K562 (cell line): ENCODE measurements around the gene ERICH6B. TPM values are rescaled to one million over a fixed set of nuclear protein-coding genes. Genes with fewer than 3 reads are reported as not detected.
A peak's percentile ranks its signal among the peaks of the same experiment; 100 is the strongest.

Source experiments
- BRD4 ChIP-seq: fragments of 200-600 bp; sonication (generic); IDR thresholded peaks from 2 replicates; pipeline ENCODE4 v1.6.1; 2017; ENCODE audit warnings: inconsistent platforms
- FOXJ3 ChIP-seq: sonication (generic); formaldehyde crosslinking; IDR thresholded peaks from 2 replicates; pipeline ENCODE4 v1.4.0; 2020; ENCODE audit warnings: mild to moderate bottlenecking, missing genetic modification reagents
- MEIS2 ChIP-seq: fragments of 450-650 bp; IDR thresholded peaks from 2 replicates; pipeline ENCODE4 v1.6.1; 2014; ENCODE audit warnings: mild to moderate bottlenecking; ENCODE audit not compliant: partially characterized antibody
- NFE2 ChIP-seq: IDR thresholded peaks from 2 replicates; pipeline ENCODE4 v1.6.1; 2014; ENCODE audit warnings: antibody characterized with exemption, low read depth
- SNIP1 ChIP-seq: fragments of 450-650 bp; IDR thresholded peaks from 2 replicates; pipeline ENCODE4 v1.7.1; 2017; ENCODE audit warnings: low read depth, mild to moderate bottlenecking
- polyA plus RNA-seq, 8 experiments: library from polyadenylated mRNA; depleted of rRNA in 4 of 8; stranded (reverse) in 5 of 8; unstranded in 3 of 8; fragments of >200 nt; fragmentation: Nextera tagmentation in 2 of 8; fragmentation: Illumina TruSeq in 1 of 8; extraction: Ambion mirVana in 2 of 8; extraction: Trizol in 1 of 8; gene quantifications; 2 replicates each; pipeline versions ENCODE4 v1.2.1 to v1.2.3, GENCODE V29; 2011 to 2014; ENCODE audit warnings: inconsistent platforms in 1 of 8, missing spikeins in 1 of 8
- total RNA-seq, 7 experiments: library from RNA; depleted of rRNA in 6 of 7; stranded (reverse); fragments of >200 nt in 6 of 7; fragmentation: Illumina TruSeq in 2 of 7; extraction: Trizol in 2 of 7; gene quantifications; 2 replicates each; pipeline versions ENCODE4 v1.2.1 to v1.2.3, GENCODE V29; 2011 to 2021; ENCODE audit warnings: low replicate concordance in 1 of 7
- TF ChIP-seq, protein P1 (sequence below): fragments of 450-650 bp; IDR thresholded peaks from 2 replicates; pipeline ENCODE4 v1.7.0; 2016; ENCODE audit warnings: borderline replicate concordance
- TF ChIP-seq, protein P2 (sequence below), 2 experiments: IDR thresholded peaks in 1 of 2; conservative IDR thresholded peaks in 1 of 2; 2 replicates each; pipeline ENCODE4 v1.6.1; 2016; ENCODE audit warnings: low read depth in 2 of 2, mild to moderate bottlenecking in 1 of 2, missing compliant biosample characterization in 1 of 2, missing genetic modification characterization in 1 of 2, moderate library complexity in 1 of 2

The ERICH6B gene
- total and polyA plus RNA-seq, 9 of the 15 experiments (the other 6 are each of a cell fraction or from before 2014, with no cell fraction given), result not detected

DNA sequence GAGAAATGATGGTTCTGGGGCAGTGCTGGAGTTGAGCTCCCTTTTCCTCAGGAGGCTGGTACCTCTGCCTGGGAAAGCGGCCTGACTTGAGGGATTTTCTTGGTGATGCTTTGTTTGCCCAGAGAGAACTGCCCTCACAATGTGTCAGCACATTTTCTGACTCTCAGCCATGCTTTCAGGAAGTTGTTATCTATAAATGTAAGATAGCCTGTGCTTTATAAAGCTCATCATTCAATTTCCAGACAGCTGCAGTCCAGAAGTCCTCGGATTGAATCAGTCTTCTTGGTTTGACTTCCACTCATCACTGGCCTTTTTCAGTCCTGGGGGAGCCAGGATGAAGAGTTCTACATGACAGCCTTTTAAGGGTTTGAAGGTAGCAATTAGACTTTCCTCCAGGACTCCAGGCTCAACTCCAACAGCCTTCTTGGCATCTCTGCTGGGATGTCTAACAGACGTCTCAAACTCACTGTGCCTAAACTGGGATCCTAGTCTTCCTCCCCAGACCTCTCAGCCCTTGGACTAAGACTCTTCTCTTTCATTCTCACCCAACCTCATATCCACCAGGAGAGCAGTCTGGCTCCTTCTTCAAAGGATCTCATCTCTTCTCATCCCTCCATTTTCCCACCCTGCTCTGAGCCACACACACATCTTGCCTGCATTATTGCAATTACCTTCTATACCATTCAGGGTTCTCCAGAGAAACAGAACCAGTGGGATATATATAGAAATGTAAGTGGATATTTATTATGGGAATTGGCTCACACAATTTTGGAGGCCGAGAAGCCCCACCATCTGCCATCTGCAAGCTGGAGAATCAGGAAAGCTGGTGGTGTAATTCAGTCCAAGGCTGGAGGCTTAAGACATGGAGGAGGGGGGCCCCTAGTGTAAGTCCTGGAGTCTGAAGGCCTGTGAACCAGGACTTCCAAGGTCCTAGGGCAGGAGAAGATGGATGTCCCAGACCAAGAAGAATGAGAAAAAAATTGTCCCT lies 13.1 kb downstream of the ERICH6B start (continued):
- TF ChIP-seq SNIP1 (no peak), NFE2 (peak; percentile 67), BRD4 (no peak), MEIS2 (peak; percentile 63), FOXJ3 (CRISPR knock-in tag) (no peak)
- TF ChIP-seq, protein P1, sequence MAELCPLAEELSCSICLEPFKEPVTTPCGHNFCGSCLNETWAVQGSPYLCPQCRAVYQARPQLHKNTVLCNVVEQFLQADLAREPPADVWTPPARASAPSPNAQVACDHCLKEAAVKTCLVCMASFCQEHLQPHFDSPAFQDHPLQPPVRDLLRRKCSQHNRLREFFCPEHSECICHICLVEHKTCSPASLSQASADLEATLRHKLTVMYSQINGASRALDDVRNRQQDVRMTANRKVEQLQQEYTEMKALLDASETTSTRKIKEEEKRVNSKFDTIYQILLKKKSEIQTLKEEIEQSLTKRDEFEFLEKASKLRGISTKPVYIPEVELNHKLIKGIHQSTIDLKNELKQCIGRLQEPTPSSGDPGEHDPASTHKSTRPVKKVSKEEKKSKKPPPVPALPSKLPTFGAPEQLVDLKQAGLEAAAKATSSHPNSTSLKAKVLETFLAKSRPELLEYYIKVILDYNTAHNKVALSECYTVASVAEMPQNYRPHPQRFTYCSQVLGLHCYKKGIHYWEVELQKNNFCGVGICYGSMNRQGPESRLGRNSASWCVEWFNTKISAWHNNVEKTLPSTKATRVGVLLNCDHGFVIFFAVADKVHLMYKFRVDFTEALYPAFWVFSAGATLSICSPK, result no peak
- TF ChIP-seq, protein P2, sequence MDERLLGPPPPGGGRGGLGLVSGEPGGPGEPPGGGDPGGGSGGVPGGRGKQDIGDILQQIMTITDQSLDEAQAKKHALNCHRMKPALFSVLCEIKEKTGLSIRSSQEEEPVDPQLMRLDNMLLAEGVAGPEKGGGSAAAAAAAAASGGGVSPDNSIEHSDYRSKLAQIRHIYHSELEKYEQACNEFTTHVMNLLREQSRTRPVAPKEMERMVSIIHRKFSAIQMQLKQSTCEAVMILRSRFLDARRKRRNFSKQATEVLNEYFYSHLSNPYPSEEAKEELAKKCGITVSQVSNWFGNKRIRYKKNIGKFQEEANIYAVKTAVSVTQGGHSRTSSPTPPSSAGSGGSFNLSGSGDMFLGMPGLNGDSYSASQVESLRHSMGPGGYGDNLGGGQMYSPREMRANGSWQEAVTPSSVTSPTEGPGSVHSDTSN (CRISPR knock-in tag; IDR thresholded peaks at IDR 0.05; ENCODE audit: low read depth), result no peak
- TF ChIP-seq, protein P2 (tag; conservative IDR thresholded peaks at IDR 0.05; ENCODE audit: low read depth), result peak; percentile 57; the same call in 1 of the 2 replicates
